OCI-LY1 (cell line): Measurements from ENCODE around the gene ABHD3.

Experiments
- EZH2 ChIP-seq: fragments of 200-600 bp; sonication (generic), shearing (Covaris generic); IDR thresholded peaks from 2 replicates; pipeline ENCODE4 v1.8.0; 2017; ENCODE audit warnings: borderline replicate concordance, mixed run types, mild to moderate bottlenecking, antibody characterized with exemption, low read length, moderate library complexity, mixed read lengths
- TF ChIP-seq, protein P1 (sequence below): fragments of 200-600 bp; sonication (generic), shearing (Covaris generic); IDR thresholded peaks from 2 replicates; pipeline ENCODE4 v1.5.1; 2017; ENCODE audit warnings: mild to moderate bottlenecking, antibody characterized with exemption, low read length, moderate library complexity, mixed read lengths

DNA sequence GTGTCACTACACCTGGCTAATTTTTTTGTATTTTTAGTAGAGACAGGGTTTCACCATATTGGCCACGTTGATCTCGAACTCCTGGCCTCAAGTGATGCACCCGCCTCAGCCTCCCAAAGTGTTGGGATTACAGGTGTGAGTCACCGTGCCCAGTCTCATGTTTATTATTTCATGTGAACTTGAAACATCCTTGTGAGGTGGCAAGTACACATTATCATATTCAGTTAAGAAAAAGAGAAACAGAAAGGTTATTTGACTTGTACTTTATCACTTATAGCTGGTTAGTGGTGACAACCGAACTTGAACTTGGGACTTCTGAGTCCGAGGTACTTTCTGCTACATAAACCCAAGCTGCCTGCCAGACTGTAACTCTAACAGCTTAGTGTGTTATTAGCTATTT, 24.4 kb downstream of the ABHD3 start:
- TF ChIP-seq, protein P1, sequence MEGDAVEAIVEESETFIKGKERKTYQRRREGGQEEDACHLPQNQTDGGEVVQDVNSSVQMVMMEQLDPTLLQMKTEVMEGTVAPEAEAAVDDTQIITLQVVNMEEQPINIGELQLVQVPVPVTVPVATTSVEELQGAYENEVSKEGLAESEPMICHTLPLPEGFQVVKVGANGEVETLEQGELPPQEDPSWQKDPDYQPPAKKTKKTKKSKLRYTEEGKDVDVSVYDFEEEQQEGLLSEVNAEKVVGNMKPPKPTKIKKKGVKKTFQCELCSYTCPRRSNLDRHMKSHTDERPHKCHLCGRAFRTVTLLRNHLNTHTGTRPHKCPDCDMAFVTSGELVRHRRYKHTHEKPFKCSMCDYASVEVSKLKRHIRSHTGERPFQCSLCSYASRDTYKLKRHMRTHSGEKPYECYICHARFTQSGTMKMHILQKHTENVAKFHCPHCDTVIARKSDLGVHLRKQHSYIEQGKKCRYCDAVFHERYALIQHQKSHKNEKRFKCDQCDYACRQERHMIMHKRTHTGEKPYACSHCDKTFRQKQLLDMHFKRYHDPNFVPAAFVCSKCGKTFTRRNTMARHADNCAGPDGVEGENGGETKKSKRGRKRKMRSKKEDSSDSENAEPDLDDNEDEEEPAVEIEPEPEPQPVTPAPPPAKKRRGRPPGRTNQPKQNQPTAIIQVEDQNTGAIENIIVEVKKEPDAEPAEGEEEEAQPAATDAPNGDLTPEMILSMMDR: no peak
- TF ChIP-seq EZH2: no peak
